Muscle layer of colon (tissue), 2 donors: ENCODE results near the gene BMP7.

Experiments used
- H3K27ac ChIP-seq: one replicate; pipeline ENCODE4 v1.7.0; 2013; ENCODE audit warnings: low read depth, mild to moderate bottlenecking, low read length, moderate library complexity
- H3K27me3 ChIP-seq, 2 donors: one replicate each; pipeline ENCODE4 v1.7.0; 2013; ENCODE audit warnings: low read length in 2 of 2, mild to moderate bottlenecking in 2 of 2; ENCODE audit not compliant: insufficient read depth in 2 of 2, control insufficient read depth in 1 of 2
- H3K36me3 ChIP-seq: one replicate; pipeline ENCODE4 v1.7.0; 2013; ENCODE audit warnings: mild to moderate bottlenecking, low read length; ENCODE audit not compliant: insufficient read depth
- H3K4me1 ChIP-seq: one replicate; pipeline ENCODE4 v1.7.0; 2013; ENCODE audit warnings: mild to moderate bottlenecking, low read length; ENCODE audit not compliant: insufficient read depth
- H3K4me3 ChIP-seq, 2 donors: one replicate each; pipeline ENCODE4 v1.7.0; 2013; ENCODE audit warnings: low read length in 2 of 2, low read depth in 1 of 2, mild to moderate bottlenecking in 1 of 2, moderate library complexity in 1 of 2
- H3K9ac ChIP-seq: one replicate; pipeline ENCODE4 v1.7.0; 2013; ENCODE audit warnings: low read length
- H3K9me3 ChIP-seq: one replicate; pipeline ENCODE4 v1.7.0; 2013; ENCODE audit warnings: mild to moderate bottlenecking, low read length
- donor health status: abdominal sarcoma.
- donor health status: Adenocarcinoma of cecum.

The BMP7 gene

GRCh38 chr20:57301026-57301425 lies 34.6 kb upstream of the BMP7 start:
- Histone ChIP-seq H3K27ac (no peak overlapping the region), H3K4me3 (no peak overlapping the region), H3K27me3 (no peaks in the 10 kb centered on the region), H3K4me1 (no peaks in the 10 kb centered on the region), H3K9me3 (no peaks in the 10 kb centered on the region), H3K9ac (no peak overlapping the region), H3K36me3 (no peaks in the 10 kb centered on the region)

GRCh38 chr20:57298457-57298856 lies 32.0 kb upstream of the BMP7 start:
- Histone ChIP-seq H3K9ac (no peak overlapping the region), H3K36me3 (no peaks in the 10 kb centered on the region), H3K4me3 (no peak overlapping the region), H3K27ac (no peak overlapping the region), H3K27me3 (peaks cover 0 to 3% of the 10 kb centered on the region in 2 donors), H3K4me1 (no peaks in the 10 kb centered on the region), H3K9me3 (no peaks in the 10 kb centered on the region)

- Histone ChIP-seq H3K4me3 (no peak overlapping the region), H3K27me3 (peaks cover 4 to 18% of the 10 kb centered on the region in 2 donors), H3K9me3 (no peaks in the 10 kb centered on the region), H3K9ac (no peak overlapping the region), H3K27ac (no peak overlapping the region), H3K4me1 (peaks cover 4% of the 10 kb centered on the region), H3K36me3 (no peaks in the 10 kb centered on the region)
These were observed 28.1 kb upstream of the BMP7 start for GRCh38 chr20:57294550-57294949.

GRCh38 chr20:57293995-57294394 lies 27.6 kb upstream of the BMP7 start:
- Histone ChIP-seq H3K4me3 (no peak overlapping the region), H3K9me3 (no peaks in the 10 kb centered on the region)

GRCh38 chr20:57292611-57293010 lies 26.2 kb upstream of the BMP7 start:
- Histone ChIP-seq H3K9me3 (no peaks in the 10 kb centered on the region), H3K4me1 (peaks cover 23% of the 10 kb centered on the region), H3K27me3 (peaks cover 4 to 23% of the 10 kb centered on the region in 2 donors), H3K27ac (no peak overlapping the region), H3K4me3 (no peak overlapping the region), H3K36me3 (no peaks in the 10 kb centered on the region), H3K9ac (no peak overlapping the region)

More at GRCh38 chr20:57293995-57294394, 27.6 kb upstream of the BMP7 start:
- no peak overlapping the region for H3K27ac ChIP-seq
- H3K36me3 ChIP-seq = no peaks in the 10 kb centered on the region
- H3K4me1 ChIP-seq = peaks cover 9% of the 10 kb centered on the region
- H3K27me3 ChIP-seq = peaks cover 4 to 20% of the 10 kb centered on the region in 2 donors
- no peak overlapping the region for H3K9ac ChIP-seq

GRCh38 chr20:57291694-57292093 lies 25.3 kb upstream of the BMP7 start:
- Histone ChIP-seq H3K9ac (no peak overlapping the region), H3K4me3 (no peak overlapping the region), H3K27me3 (peaks cover 4 to 23% of the 10 kb centered on the region in 2 donors), H3K4me1 (peaks cover 27% of the 10 kb centered on the region), H3K9me3 (no peaks in the 10 kb centered on the region), H3K27ac (no peak overlapping the region), H3K36me3 (no peaks in the 10 kb centered on the region)

GRCh38 chr20:57291003-57291402 lies 24.6 kb upstream of the BMP7 start:
- peaks cover 27% of the 10 kb centered on the region for H3K4me1 ChIP-seq
- H3K27me3 ChIP-seq = peaks cover 4 to 23% of the 10 kb centered on the region in 2 donors
- H3K27ac ChIP-seq = no peak overlapping the region

GRCh38 chr20:57290178-57290484 lies 23.7 kb upstream of the BMP7 start:
- Histone ChIP-seq H3K36me3 (no peaks in the 10 kb centered on the region), H3K4me3 (no peak overlapping the region), H3K27me3 (peaks cover 4 to 23% of the 10 kb centered on the region in 2 donors), H3K9me3 (no peaks in the 10 kb centered on the region), H3K4me1 (peaks cover 27% of the 10 kb centered on the region), H3K9ac (no peak overlapping the region), H3K27ac (no peak overlapping the region)

More at GRCh38 chr20:57291003-57291402, 24.6 kb upstream of the BMP7 start:
- H3K9ac ChIP-seq = no peak overlapping the region
- no peak overlapping the region for H3K4me3 ChIP-seq
- H3K36me3 ChIP-seq = no peaks in the 10 kb centered on the region
- no peaks in the 10 kb centered on the region for H3K9me3 ChIP-seq

GRCh38 chr20:57289391-57290177 lies 23.1 kb upstream of the BMP7 start:
- Histone ChIP-seq H3K4me1 (peaks cover 27% of the 10 kb centered on the region), H3K9ac (no peak overlapping the region), H3K36me3 (no peaks in the 10 kb centered on the region), H3K9me3 (no peaks in the 10 kb centered on the region), H3K27ac (no peak overlapping the region), H3K27me3 (peaks cover 4 to 23% of the 10 kb centered on the region in 2 donors), H3K4me3 (no peak overlapping the region)

- H3K27ac ChIP-seq = no peak overlapping the region
- no peak overlapping the region for H3K4me3 ChIP-seq
- H3K36me3 ChIP-seq = no peaks in the 10 kb centered on the region
- peaks cover 27% of the 10 kb centered on the region for H3K4me1 ChIP-seq
- H3K9me3 ChIP-seq = no peaks in the 10 kb centered on the region
- H3K27me3 ChIP-seq = peaks cover 4 to 20% of the 10 kb centered on the region in 2 donors
- no peak overlapping the region for H3K9ac ChIP-seq
These were observed 22.3 kb upstream of the BMP7 start for GRCh38 chr20:57288651-57289277.

- Histone ChIP-seq H3K4me3 (no peak overlapping the region), H3K27ac (no peak overlapping the region), H3K27me3 (peaks cover 4 to 19% of the 10 kb centered on the region in 2 donors), H3K36me3 (no peaks in the 10 kb centered on the region), H3K4me1 (peaks cover 33% of the 10 kb centered on the region), H3K9me3 (no peaks in the 10 kb centered on the region), H3K9ac (no peak overlapping the region)
These were observed 21.5 kb upstream of the BMP7 start for GRCh38 chr20:57287901-57288300.
